ENCODE results near the gene KRT16.

The KRT16 gene

DNA sequence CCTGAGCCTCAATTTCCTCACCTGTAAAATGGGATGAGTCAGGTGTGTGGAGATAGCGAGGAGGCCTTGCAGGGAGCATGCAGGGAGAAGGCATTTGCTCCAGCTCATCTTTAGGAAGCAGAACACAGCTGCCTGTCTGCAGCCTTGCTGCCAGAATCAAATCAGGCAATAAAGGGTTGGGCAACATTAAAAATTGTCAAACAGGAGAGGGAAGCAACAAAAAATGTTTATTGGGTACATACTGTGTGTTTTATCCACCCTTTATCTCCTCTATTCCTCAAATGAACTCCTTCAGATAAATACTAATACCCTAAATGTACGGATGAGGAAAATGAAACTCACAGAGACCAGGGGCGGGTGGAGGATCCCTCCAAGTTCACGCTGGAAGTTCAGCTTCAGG, 12.2 kb downstream of the KRT16 start:
- H3K4me3 ChIP-seq (ENCODE audit: severe bottlenecking), result no peak overlapping the region
- no peak for ATAC-seq (ENCODE audit: low read depth)
- H3K27me3 ChIP-seq (ENCODE audit: insufficient read depth, poor library complexity, severe bottlenecking), result no peaks in the 10 kb centered on the region
- H3K36me3 ChIP-seq (ENCODE audit: low read depth), result no peaks in the 10 kb centered on the region
- H3K27ac ChIP-seq (ENCODE audit: poor library complexity, severe bottlenecking), result no peak overlapping the region
- H3K4me1 ChIP-seq (ENCODE audit: insufficient read depth, poor library complexity, severe bottlenecking), result no peaks in the 10 kb centered on the region
- no peak for DNase-seq (ENCODE audit: low spot score)
- H3K9me3 ChIP-seq (ENCODE audit: severe bottlenecking), result no peaks in the 10 kb centered on the region
- TF ChIP-seq, protein P1, sequence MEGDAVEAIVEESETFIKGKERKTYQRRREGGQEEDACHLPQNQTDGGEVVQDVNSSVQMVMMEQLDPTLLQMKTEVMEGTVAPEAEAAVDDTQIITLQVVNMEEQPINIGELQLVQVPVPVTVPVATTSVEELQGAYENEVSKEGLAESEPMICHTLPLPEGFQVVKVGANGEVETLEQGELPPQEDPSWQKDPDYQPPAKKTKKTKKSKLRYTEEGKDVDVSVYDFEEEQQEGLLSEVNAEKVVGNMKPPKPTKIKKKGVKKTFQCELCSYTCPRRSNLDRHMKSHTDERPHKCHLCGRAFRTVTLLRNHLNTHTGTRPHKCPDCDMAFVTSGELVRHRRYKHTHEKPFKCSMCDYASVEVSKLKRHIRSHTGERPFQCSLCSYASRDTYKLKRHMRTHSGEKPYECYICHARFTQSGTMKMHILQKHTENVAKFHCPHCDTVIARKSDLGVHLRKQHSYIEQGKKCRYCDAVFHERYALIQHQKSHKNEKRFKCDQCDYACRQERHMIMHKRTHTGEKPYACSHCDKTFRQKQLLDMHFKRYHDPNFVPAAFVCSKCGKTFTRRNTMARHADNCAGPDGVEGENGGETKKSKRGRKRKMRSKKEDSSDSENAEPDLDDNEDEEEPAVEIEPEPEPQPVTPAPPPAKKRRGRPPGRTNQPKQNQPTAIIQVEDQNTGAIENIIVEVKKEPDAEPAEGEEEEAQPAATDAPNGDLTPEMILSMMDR (IDR thresholded peaks at IDR 0.05; ENCODE audit: poor library complexity, severe bottlenecking), result no peak

DNA sequence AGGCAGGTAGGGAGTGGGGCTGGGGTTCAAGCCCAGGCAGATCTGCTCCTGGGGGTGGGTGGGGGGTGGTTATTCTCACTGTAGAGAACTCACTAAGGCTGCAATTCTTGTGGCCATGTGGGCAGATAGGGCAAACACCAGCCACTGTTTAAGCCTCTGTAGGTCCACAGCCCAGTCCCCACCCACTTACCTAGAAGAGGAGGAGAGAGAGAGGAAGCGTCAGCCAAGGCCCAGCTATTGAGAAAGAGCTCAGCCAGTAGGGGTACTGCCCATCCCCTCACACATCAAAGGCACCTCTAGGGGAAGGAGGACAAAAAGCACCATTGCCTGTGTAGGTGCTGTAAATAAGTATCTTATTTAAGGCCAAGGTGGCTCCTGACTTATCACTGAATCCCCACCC, 12.9 kb downstream of the KRT16 start:
- no peak overlapping the region for H3K27ac ChIP-seq (ENCODE audit: poor library complexity, severe bottlenecking)
- H3K36me3 ChIP-seq (ENCODE audit: low read depth), result no peaks in the 10 kb centered on the region
- no peaks in the 10 kb centered on the region for H3K9me3 ChIP-seq (ENCODE audit: severe bottlenecking)
- H3K27me3 ChIP-seq (ENCODE audit: insufficient read depth, poor library complexity, severe bottlenecking), result no peaks in the 10 kb centered on the region
- no peak overlapping the region for H3K4me3 ChIP-seq (ENCODE audit: severe bottlenecking)
- ATAC-seq (ENCODE audit: low read depth), result peak; percentile 27; the same call in 1 of the 3 replicates
- no peak for DNase-seq (ENCODE audit: low spot score)
- no peaks in the 10 kb centered on the region for H3K4me1 ChIP-seq (ENCODE audit: insufficient read depth, poor library complexity, severe bottlenecking)
- TF ChIP-seq, protein P1 (IDR thresholded peaks at IDR 0.05; ENCODE audit: poor library complexity, severe bottlenecking), result no peak

DNA sequence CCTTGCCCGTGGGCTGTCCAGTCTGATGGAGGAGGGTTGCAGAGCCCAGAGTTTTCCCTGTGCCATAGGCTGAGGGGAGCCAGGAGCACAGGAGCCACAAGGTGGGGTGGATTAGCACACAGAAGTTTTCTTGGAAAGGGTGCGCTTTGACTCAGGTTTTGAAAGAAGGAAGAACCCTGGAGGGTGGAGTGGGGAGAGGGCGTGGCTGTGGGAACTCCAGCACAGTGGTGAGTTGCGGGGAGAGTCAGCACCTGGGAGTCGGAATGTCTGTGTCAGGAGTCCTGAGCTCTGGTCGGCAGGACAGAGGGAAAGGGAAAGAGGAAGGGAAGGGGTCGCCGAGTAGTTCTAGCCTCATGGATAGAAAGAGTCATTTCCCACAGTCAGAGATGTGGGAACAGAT, 17.0 kb downstream of the KRT16 start:
- DNase-seq (ENCODE audit: low spot score) (no peak), ATAC-seq (ENCODE audit: low read depth) (no peak)
- H3K4me3 ChIP-seq (ENCODE audit: severe bottlenecking), result no peak overlapping the region
- no peak overlapping the region for H3K27ac ChIP-seq (ENCODE audit: poor library complexity, severe bottlenecking)
- H3K9me3 ChIP-seq (ENCODE audit: severe bottlenecking), result no peaks in the 10 kb centered on the region
- H3K36me3 ChIP-seq (ENCODE audit: low read depth), result no peaks in the 10 kb centered on the region
- TF ChIP-seq, protein P1 (IDR thresholded peaks at IDR 0.05; ENCODE audit: poor library complexity, severe bottlenecking), result no peak
- no peaks in the 10 kb centered on the region for H3K27me3 ChIP-seq (ENCODE audit: insufficient read depth, poor library complexity, severe bottlenecking)
- no peaks in the 10 kb centered on the region for H3K4me1 ChIP-seq (ENCODE audit: insufficient read depth, poor library complexity, severe bottlenecking)

DNA sequence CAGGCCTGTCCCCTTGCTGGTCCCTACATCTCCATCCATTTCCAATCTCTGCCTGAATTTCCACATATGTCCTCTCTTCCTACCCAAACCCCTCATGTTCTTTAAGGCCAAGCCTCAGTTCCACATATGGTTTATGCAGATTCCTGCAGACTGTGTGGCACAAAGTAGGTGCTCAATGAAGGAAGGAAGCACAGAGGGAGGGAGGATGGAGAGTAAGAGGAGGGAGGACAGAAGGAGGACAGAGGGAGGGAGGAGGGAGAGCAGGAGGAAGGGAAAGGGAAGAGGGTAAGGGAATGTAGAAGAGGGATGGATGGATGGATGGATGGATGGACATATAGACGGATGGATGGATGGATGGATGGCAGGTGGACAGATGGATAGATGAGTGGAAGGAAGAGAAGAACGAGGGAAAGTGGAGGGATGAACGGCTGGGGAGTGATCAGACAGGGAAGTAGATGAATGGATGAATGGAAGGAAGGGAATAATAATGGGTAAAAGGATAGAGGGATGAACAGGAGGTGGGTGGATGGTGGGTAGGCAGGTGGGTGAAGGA, 18.1 kb downstream of the KRT16 start:
- TF ChIP-seq, protein P1 (IDR thresholded peaks at IDR 0.05; ENCODE audit: poor library complexity, severe bottlenecking), result no peak
- no peak overlapping the region for H3K27ac ChIP-seq (ENCODE audit: poor library complexity, severe bottlenecking)
- H3K9me3 ChIP-seq (ENCODE audit: severe bottlenecking), result no peaks in the 10 kb centered on the region
- no peaks in the 10 kb centered on the region for H3K36me3 ChIP-seq (ENCODE audit: low read depth)
- H3K4me3 ChIP-seq (ENCODE audit: severe bottlenecking), result no peak overlapping the region
- DNase-seq (ENCODE audit: low spot score) (no peak), ATAC-seq (ENCODE audit: low read depth) (no peak)
- no peaks in the 10 kb centered on the region for H3K4me1 ChIP-seq (ENCODE audit: insufficient read depth, poor library complexity, severe bottlenecking)
- H3K27me3 ChIP-seq (ENCODE audit: insufficient read depth, poor library complexity, severe bottlenecking), result no peaks in the 10 kb centered on the region

DNA sequence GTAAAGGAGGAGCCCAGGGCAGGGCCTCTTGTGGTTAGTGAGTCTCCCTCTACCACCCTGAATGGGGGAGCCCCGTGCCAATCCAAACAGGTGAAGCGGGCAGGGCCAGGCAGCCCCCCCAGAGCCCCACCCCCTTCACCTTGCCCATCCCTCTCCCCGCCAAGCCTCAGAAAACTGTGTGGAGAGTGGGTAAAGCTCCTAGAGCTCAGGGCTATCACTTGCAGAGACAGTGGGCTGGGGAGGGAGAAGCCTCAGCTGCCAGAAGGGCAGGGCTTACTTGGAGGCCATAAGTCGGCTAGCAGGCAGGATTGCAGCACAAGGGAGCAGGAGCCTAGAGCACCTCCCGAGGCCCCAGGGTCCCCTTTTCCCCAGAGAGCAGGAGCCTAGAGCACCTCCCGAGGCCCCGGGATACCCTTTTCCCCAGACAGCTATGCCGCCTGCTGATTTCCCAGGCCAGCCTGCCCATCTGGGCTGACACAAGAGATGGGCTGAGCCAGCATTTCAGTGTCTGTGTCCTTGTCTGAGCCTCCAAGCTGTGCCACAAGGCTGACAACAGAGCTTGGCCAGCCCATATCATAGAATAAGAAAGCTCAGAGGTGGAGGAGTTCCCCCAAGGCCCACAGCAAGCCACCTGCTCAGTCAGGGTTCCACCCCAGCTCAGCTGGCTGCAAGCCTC, 19.1 kb downstream of the KRT16 start:
- TF ChIP-seq, protein P1 (IDR thresholded peaks at IDR 0.05; ENCODE audit: poor library complexity, severe bottlenecking), result no peak
- Histone ChIP-seq H3K4me1 (ENCODE audit: insufficient read depth, poor library complexity, severe bottlenecking) (no peaks in the 10 kb centered on the region), H3K27me3 (ENCODE audit: insufficient read depth, poor library complexity, severe bottlenecking) (no peaks in the 10 kb centered on the region), H3K9me3 (ENCODE audit: severe bottlenecking) (no peaks in the 10 kb centered on the region), H3K4me3 (ENCODE audit: severe bottlenecking) (no peak overlapping the region), H3K36me3 (ENCODE audit: low read depth) (no peaks in the 10 kb centered on the region), H3K27ac (ENCODE audit: poor library complexity, severe bottlenecking) (no peak overlapping the region)
- no peak for ATAC-seq (ENCODE audit: low read depth)
- DNase-seq (ENCODE audit: low spot score), result no peak
